Stomach (tissue), 4 donors: ENCODE data around the gene CAMK1G.

Experiments used
- CTCF ChIP-seq, 7 experiments: fragments of 450-650 bp in 4 of 7; fragments of 200-600 bp in 3 of 7; sonication (generic) in 3 of 7; IDR thresholded peaks; one replicate each; pipeline ENCODE4 v1.5.1; 2016 to 2019; ENCODE audit warnings: antibody characterized with exemption in 7 of 7, control low read depth in 2 of 7, mild to moderate bottlenecking in 1 of 7
- EP300 ChIP-seq: sonication (generic); formaldehyde crosslinking; IDR thresholded peaks from one replicate; pipeline ENCODE4 v1.6.1; 2017; ENCODE audit warnings: antibody characterized with exemption
- POLR2A ChIP-seq, 4 donors: fragments of 450-650 bp; IDR thresholded peaks; one replicate each; pipeline ENCODE4 v1.6.1; 2016; ENCODE audit warnings: antibody characterized with exemption in 4 of 4, control low read depth in 2 of 4, mild to moderate bottlenecking in 1 of 4, moderate library complexity in 1 of 4
- POLR2AphosphoS5 ChIP-seq, 3 donors: sonication (generic); formaldehyde crosslinking; IDR thresholded peaks; one replicate each; pipeline ENCODE4 v1.6.1; 2016; ENCODE audit warnings: antibody characterized with exemption in 3 of 3

- no peak for TF ChIP-seq POLR2A (IDR thresholded peaks at IDR 0.05)
- TF ChIP-seq CTCF (IDR thresholded peaks at IDR 0.05), result no peak
- TF ChIP-seq POLR2AphosphoS5 (IDR thresholded peaks at IDR 0.05), result no peak
- TF ChIP-seq EP300, result no peak
These were observed 12.8 kb upstream of the CAMK1G start for GRCh38 chr1:209570743-209571142.
